GM23338 (cell line): ENCODE measurements around the gene RAN.
A peak's percentile ranks its signal among the peaks of the same experiment; 100 is the strongest.

Experiments used
- CREB1 ChIP-seq: fragments of 250-450 bp; sonication (Bioruptor Pico); IDR thresholded peaks from 2 replicates; pipeline ENCODE4 v1.5.0; 2020; ENCODE audit warnings: low read depth, mild to moderate bottlenecking, moderate library complexity
- EZH2 ChIP-seq: fragments of 200-600 bp; sonication (generic); IDR thresholded peaks from one replicate; pipeline ENCODE4 v1.8.0; 2017; ENCODE audit warnings: antibody characterized with exemption, mild to moderate bottlenecking, low read depth; ENCODE audit not compliant: unreplicated experiment
- EZH2phosphoT487 ChIP-seq: fragments of 200-600 bp; sonication (generic); IDR thresholded peaks from one replicate; pipeline ENCODE4 v1.8.1; 2018; ENCODE audit warnings: antibody characterized with exemption; ENCODE audit not compliant: unreplicated experiment
- JUNB ChIP-seq: IDR thresholded peaks from one replicate; pipeline ENCODE4 v1.6.1; 2016; ENCODE audit warnings: antibody characterized with exemption; ENCODE audit not compliant: unreplicated experiment
- NANOG ChIP-seq: IDR thresholded peaks from 2 replicates; pipeline ENCODE4 v1.6.1; 2016; ENCODE audit warnings: antibody characterized with exemption, borderline replicate concordance
- POLR2AphosphoS5 ChIP-seq: IDR thresholded peaks from 2 replicates; pipeline ENCODE4 v1.6.1; 2016; ENCODE audit warnings: antibody characterized with exemption, low read depth
- REST ChIP-seq: IDR thresholded peaks from one replicate; pipeline ENCODE4 v1.6.1; 2018; ENCODE audit warnings: antibody characterized with exemption; ENCODE audit not compliant: unreplicated experiment
- ZNF114 ChIP-seq: fragments of 250-450 bp; sonication (Bioruptor Pico); IDR thresholded peaks from 2 replicates; pipeline ENCODE4 v1.5.0; 2020; ENCODE audit warnings: mild to moderate bottlenecking, moderate library complexity
- ZNF331 ChIP-seq: fragments of 250-450 bp; sonication (Bioruptor Pico); IDR thresholded peaks from 2 replicates; pipeline ENCODE4 v1.5.0; 2020; ENCODE audit warnings: low read depth, mild to moderate bottlenecking, moderate library complexity
- ZNF462 ChIP-seq: fragments of 250-450 bp; sonication (Bioruptor Pico); IDR thresholded peaks from 2 replicates; pipeline ENCODE4 v1.5.0; 2020; ENCODE audit warnings: mild to moderate bottlenecking, moderate library complexity
- TF ChIP-seq, protein P1 (sequence below), 2 experiments: fragments of 200-600 bp in 1 of 2; sonication (generic) in 1 of 2; conservative IDR thresholded peaks; 2 replicates each; pipeline versions ENCODE4 v1.5.1 to v1.6.1; 2016 to 2017; ENCODE audit warnings: antibody characterized with exemption in 2 of 2, low read depth in 2 of 2, mild to moderate bottlenecking in 2 of 2, moderate library complexity in 1 of 2
- TF ChIP-seq, protein P2 (sequence below): IDR thresholded peaks from 2 replicates; pipeline ENCODE4 v1.6.1; 2016; ENCODE audit warnings: antibody characterized with exemption

- TF ChIP-seq, protein P1, sequence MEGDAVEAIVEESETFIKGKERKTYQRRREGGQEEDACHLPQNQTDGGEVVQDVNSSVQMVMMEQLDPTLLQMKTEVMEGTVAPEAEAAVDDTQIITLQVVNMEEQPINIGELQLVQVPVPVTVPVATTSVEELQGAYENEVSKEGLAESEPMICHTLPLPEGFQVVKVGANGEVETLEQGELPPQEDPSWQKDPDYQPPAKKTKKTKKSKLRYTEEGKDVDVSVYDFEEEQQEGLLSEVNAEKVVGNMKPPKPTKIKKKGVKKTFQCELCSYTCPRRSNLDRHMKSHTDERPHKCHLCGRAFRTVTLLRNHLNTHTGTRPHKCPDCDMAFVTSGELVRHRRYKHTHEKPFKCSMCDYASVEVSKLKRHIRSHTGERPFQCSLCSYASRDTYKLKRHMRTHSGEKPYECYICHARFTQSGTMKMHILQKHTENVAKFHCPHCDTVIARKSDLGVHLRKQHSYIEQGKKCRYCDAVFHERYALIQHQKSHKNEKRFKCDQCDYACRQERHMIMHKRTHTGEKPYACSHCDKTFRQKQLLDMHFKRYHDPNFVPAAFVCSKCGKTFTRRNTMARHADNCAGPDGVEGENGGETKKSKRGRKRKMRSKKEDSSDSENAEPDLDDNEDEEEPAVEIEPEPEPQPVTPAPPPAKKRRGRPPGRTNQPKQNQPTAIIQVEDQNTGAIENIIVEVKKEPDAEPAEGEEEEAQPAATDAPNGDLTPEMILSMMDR (conservative IDR thresholded peaks at IDR 0.05; ENCODE audit: low read depth in 2 of 2): no peak
- TF ChIP-seq ZNF462 (CRISPR knock-in tag): no peak
- TF ChIP-seq CREB1 (CRISPR knock-in tag): peak; percentile 39; the same call in 1 of the 2 replicates
- TF ChIP-seq, protein P2, sequence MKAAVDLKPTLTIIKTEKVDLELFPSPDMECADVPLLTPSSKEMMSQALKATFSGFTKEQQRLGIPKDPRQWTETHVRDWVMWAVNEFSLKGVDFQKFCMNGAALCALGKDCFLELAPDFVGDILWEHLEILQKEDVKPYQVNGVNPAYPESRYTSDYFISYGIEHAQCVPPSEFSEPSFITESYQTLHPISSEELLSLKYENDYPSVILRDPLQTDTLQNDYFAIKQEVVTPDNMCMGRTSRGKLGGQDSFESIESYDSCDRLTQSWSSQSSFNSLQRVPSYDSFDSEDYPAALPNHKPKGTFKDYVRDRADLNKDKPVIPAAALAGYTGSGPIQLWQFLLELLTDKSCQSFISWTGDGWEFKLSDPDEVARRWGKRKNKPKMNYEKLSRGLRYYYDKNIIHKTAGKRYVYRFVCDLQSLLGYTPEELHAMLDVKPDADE: no peak
- TF ChIP-seq EZH2phosphoT487: no peak
- no peak for TF ChIP-seq EZH2
- no peak for TF ChIP-seq POLR2AphosphoS5
- TF ChIP-seq REST: no peak
- no peak for TF ChIP-seq ZNF114 (CRISPR knock-in tag)
- no peak for TF ChIP-seq ZNF331 (CRISPR knock-in tag)
- no peak for TF ChIP-seq JUNB
- TF ChIP-seq NANOG: no peak
These were observed 22.1 kb upstream of the RAN start for GRCh38 chr12:130849561-130850417.
